ENCODE data around the gene ADD3.

ADD3 gene

GRCh38 chr10:110176141-110177030 lies 168.6 kb downstream of the ADD3 start:
- no peak for TF ChIP-seq CTCF (IDR thresholded peaks at IDR 0.05; ENCODE audit: low read depth, low read length)
- TF ChIP-seq POLR2A (IDR thresholded peaks at IDR 0.05; ENCODE audit: extremely low read depth, insufficient read length): no peak
- TF ChIP-seq MYC (IDR thresholded peaks at IDR 0.05; ENCODE audit: low read depth, low read length): no peak
- TF ChIP-seq MAX (IDR thresholded peaks at IDR 0.05; ENCODE audit: low read depth, low read length): no peak
- no peak overlapping the region for H3K4me3 ChIP-seq (ENCODE audit: low read depth, low read length)
- no peak for DNase-seq (ENCODE audit: low read depth)

- no peak for DNase-seq (ENCODE audit: low read depth)
- no peak overlapping the region for H3K4me3 ChIP-seq (ENCODE audit: low read depth, low read length)
- no peak for TF ChIP-seq POLR2A (IDR thresholded peaks at IDR 0.05; ENCODE audit: extremely low read depth, insufficient read length)
- no peak for TF ChIP-seq MYC (IDR thresholded peaks at IDR 0.05; ENCODE audit: low read depth, low read length)
- no peak for TF ChIP-seq MAX (IDR thresholded peaks at IDR 0.05; ENCODE audit: low read depth, low read length)
- no peak for TF ChIP-seq CTCF (IDR thresholded peaks at IDR 0.05; ENCODE audit: low read depth, low read length)
These were observed 171.4 kb downstream of the ADD3 start for GRCh38 chr10:110179220-110179619.

GRCh38 chr10:110181451-110181850 lies 173.7 kb downstream of the ADD3 start:
- TF ChIP-seq MYC (IDR thresholded peaks at IDR 0.05; ENCODE audit: low read depth, low read length): no peak
- no peak for TF ChIP-seq POLR2A (IDR thresholded peaks at IDR 0.05; ENCODE audit: extremely low read depth, insufficient read length)
- TF ChIP-seq MAX (IDR thresholded peaks at IDR 0.05; ENCODE audit: low read depth, low read length): no peak
- TF ChIP-seq CTCF (IDR thresholded peaks at IDR 0.05; ENCODE audit: low read depth, low read length): no peak
- no peak for DNase-seq (ENCODE audit: low read depth)
- H3K4me3 ChIP-seq (ENCODE audit: low read depth, low read length): no peak overlapping the region

- no peak for DNase-seq (ENCODE audit: low read depth)
- TF ChIP-seq MAX (IDR thresholded peaks at IDR 0.05; ENCODE audit: low read depth, low read length) (no peak), MYC (IDR thresholded peaks at IDR 0.05; ENCODE audit: low read depth, low read length) (no peak), POLR2A (IDR thresholded peaks at IDR 0.05; ENCODE audit: extremely low read depth, insufficient read length) (no peak), CTCF (IDR thresholded peaks at IDR 0.05; ENCODE audit: low read depth, low read length) (no peak)
- H3K4me3 ChIP-seq (ENCODE audit: low read depth, low read length): no peak overlapping the region
These were observed 174.1 kb downstream of the ADD3 start for GRCh38 chr10:110181911-110182310.

GRCh38 chr10:110184398-110184797 lies 176.6 kb downstream of the ADD3 start:
- no peak overlapping the region for H3K4me3 ChIP-seq (ENCODE audit: low read depth, low read length)
- no peak for DNase-seq (ENCODE audit: low read depth)
- TF ChIP-seq MYC (IDR thresholded peaks at IDR 0.05; ENCODE audit: low read depth, low read length) (no peak), POLR2A (IDR thresholded peaks at IDR 0.05; ENCODE audit: extremely low read depth, insufficient read length) (no peak), MAX (IDR thresholded peaks at IDR 0.05; ENCODE audit: low read depth, low read length) (no peak; the same call in 1 of the 2 replicates), CTCF (IDR thresholded peaks at IDR 0.05; ENCODE audit: low read depth, low read length) (no peak)

Data from NB4 (cell line).